GM12878 (cell line): ENCODE results near the gene KCTD2. TPM values are rescaled to one million over a fixed set of nuclear protein-coding genes. Genes with fewer than 3 reads are reported as not detected.
A peak's percentile ranks its signal among the peaks of the same experiment; 100 is the strongest.

ENCODE experiments used
- ATAC-seq: fragments of 200-7000 bp; cut with Tn5 transposase; 3 replicates; pipeline ENCODE4 v1.9.1; 2020; ENCODE audit warnings: mild to moderate bottlenecking, moderate library complexity
- BruUV-seq: library from RNA; stranded (reverse); fragments of 400-500 nt; replicated peaks from 2 replicates; lab custom pipeline; 2021; lab: Mats Ljungman, UMichigan
- CTCF ChIA-PET: fragments of 300-600 bp; sonication (Branson Sonifier 250); formaldehyde crosslinking; extraction: SDS; loops from one replicate; lab custom pipeline; 2021; ENCODE audit warnings: inconsistent platforms; lab: Yijun Ruan, JAX
- POLR2A ChIA-PET: fragments of 350-600 bp; formaldehyde crosslinking; extraction: SDS; loops from one replicate; lab custom pipeline; 2021; ENCODE audit warnings: inconsistent platforms; lab: Charles Lee
- RAD21 ChIA-PET: fragments of 300-600 bp; sonication (Branson Sonifier 250); formaldehyde crosslinking; loops from one replicate; lab custom pipeline; 2023; ENCODE audit warnings: antibody characterized with exemption; ENCODE audit not compliant: unreplicated experiment; lab: Charles Lee
- SMC1A ChIA-PET: fragments of 300-600 bp; sonication (Branson Sonifier 250); formaldehyde crosslinking; loops from one replicate; lab custom pipeline; 2023; ENCODE audit not compliant: unreplicated experiment, uncharacterized antibody; lab: Charles Lee
- DNase-seq: peaks from one replicate; pipeline ENCODE4 v3.0.0-alpha.2; 2011; ENCODE audit warnings: low read depth, low spot score
- FAIRE-seq: peaks from 3 replicates; lab custom pipeline; 2011; peaks lifted over from hg19 to GRCh38; lab: Jason Lieb, UNC
- H2AFZ ChIP-seq: 2 replicates; pipeline ENCODE4 v1.6.0; 2011; ENCODE audit warnings: low read depth, low read length, control low read depth; ENCODE audit not compliant: control insufficient read depth
- H3K27ac ChIP-seq: 2 replicates; pipeline ENCODE4 v1.5.1; 2011; ENCODE audit warnings: control low read depth; ENCODE audit not compliant: control insufficient read depth, insufficient read depth
- H3K27me3 ChIP-seq, 2 experiments: replicated peaks in 1 of 2; 2 replicates each; pipeline versions ENCODE4 v1.6.0 to v1.6.1; 2011; ENCODE audit warnings: low read length in 1 of 2; ENCODE audit not compliant: control insufficient read depth in 2 of 2, insufficient read depth in 2 of 2
- H3K36me3 ChIP-seq, 2 experiments: 2 replicates each; pipeline ENCODE4 v1.5.1; 2011; ENCODE audit warnings: low read length in 1 of 2; ENCODE audit not compliant: control insufficient read depth in 2 of 2, insufficient read depth in 2 of 2
- H3K4me1 ChIP-seq: 2 replicates; pipeline ENCODE4 v1.6.1; 2011; ENCODE audit warnings: mild to moderate bottlenecking, low read length, moderate library complexity, mixed read lengths; ENCODE audit not compliant: control insufficient read depth, insufficient read depth
- H3K4me2 ChIP-seq: 2 replicates; pipeline ENCODE4 v1.6.0; 2011; ENCODE audit warnings: control low read depth; ENCODE audit not compliant: control insufficient read depth, insufficient read depth
- H3K4me3 ChIP-seq: fragments of 200-600 bp; sonication (generic); 2 replicates; pipeline ENCODE4 v1.5.1; 2016
- H3K79me2 ChIP-seq: 2 replicates; pipeline ENCODE4 v1.6.0; 2011; ENCODE audit warnings: low read length; ENCODE audit not compliant: control insufficient read depth, insufficient read depth
- H3K9ac ChIP-seq: 2 replicates; pipeline ENCODE4 v1.8.0; 2011; ENCODE audit warnings: low read length, control low read depth, mixed read lengths; ENCODE audit not compliant: control insufficient read depth, insufficient read depth
- H3K9me3 ChIP-seq: replicated peaks from 3 replicates; pipeline ENCODE4 v1.5.1; 2011; ENCODE audit warnings: mild to moderate bottlenecking, low read length; ENCODE audit not compliant: control insufficient read depth, insufficient read depth
- H4K20me1 ChIP-seq: 2 replicates; pipeline ENCODE4 v1.6.0; 2011; ENCODE audit not compliant: control insufficient read depth, insufficient read depth
- ATF7 ChIP-seq: fragments of 450-650 bp; IDR thresholded peaks from 2 replicates; pipeline ENCODE4 v1.6.1; 2016; ENCODE audit warnings: low read depth, mild to moderate bottlenecking
- CHD2 ChIP-seq: IDR thresholded peaks from 2 replicates; pipeline ENCODE4 v1.6.1; 2011; ENCODE audit warnings: low read depth, low read length, improper control_type of control experiment, borderline replicate concordance
- EZH2 ChIP-seq: IDR thresholded peaks from 2 replicates; pipeline ENCODE4 v1.6.1; 2012; ENCODE audit warnings: low read depth, mild to moderate bottlenecking, control low read depth, inconsistent platforms, low read length, borderline replicate concordance; ENCODE audit not compliant: control insufficient read depth
- MYC ChIP-seq: IDR thresholded peaks from 2 replicates; pipeline ENCODE4 v1.6.1; 2011; ENCODE audit warnings: mild to moderate bottlenecking, low read length, moderate library complexity, inconsistent platforms; ENCODE audit not compliant: insufficient read depth, insufficient replicate concordance, insufficient read length, severe bottlenecking
- NKRF ChIP-seq: fragments of 450-650 bp; conservative IDR thresholded peaks from 2 replicates; pipeline ENCODE4 v1.6.1; 2017; ENCODE audit warnings: mild to moderate bottlenecking, moderate library complexity
- REST ChIP-seq: IDR thresholded peaks from 2 replicates; pipeline ENCODE4 v1.6.1; 2012; ENCODE audit warnings: mild to moderate bottlenecking, low read depth, low read length
- SIN3A ChIP-seq: IDR thresholded peaks from 2 replicates; pipeline ENCODE4 v1.6.1; 2012; ENCODE audit warnings: low read depth, low read length, improper control_type of control experiment
- SKIL ChIP-seq: fragments of 450-650 bp; IDR thresholded peaks from 2 replicates; pipeline ENCODE4 v1.6.1; 2017; ENCODE audit warnings: mild to moderate bottlenecking, low read depth, inconsistent platforms; ENCODE audit not compliant: poor library complexity, severe bottlenecking
- SMAD1 ChIP-seq: fragments of 450-650 bp; IDR thresholded peaks from 2 replicates; pipeline ENCODE4 v1.6.1; 2018; ENCODE audit warnings: mild to moderate bottlenecking, low read depth; ENCODE audit not compliant: partially characterized antibody
- whole genome bisulfite sequencing: methylation state at CpG from one replicate; pipeline ENCODE4 v1.1.6; 2016; ENCODE audit warnings: low lambda C conversion rate; ENCODE audit not compliant: insufficient replicate concordance, insufficient coverage; ENCODE audit errors: missing lambda C conversion rate; 5-methylcytosine and 5-hydroxymethylcytosine counted together
- in situ Hi-C: fragments of 300-500 bp; cut with MboI; formaldehyde crosslinking; loops from 9 replicates; pipeline ENCODE4 v1.14.3; 2018; ENCODE audit warnings: mixed read lengths
- intact Hi-C: fragments of 100-400 bp; cut with micrococcal nuclease; formaldehyde crosslinking; loops from one replicate; pipeline ENCODE4 v1.14.2; 2022; ENCODE audit not compliant: unreplicated experiment
- polyA plus RNA-seq, 11 experiments: library from polyadenylated mRNA; depleted of rRNA in 4 of 11; unstranded in 6 of 11; stranded (reverse) in 5 of 11; fragments of >200 nt; fragmentation: Nextera tagmentation in 4 of 11; fragmentation: Illumina TruSeq in 1 of 11; extraction: Ambion mirVana in 4 of 11; extraction: Trizol in 1 of 11; gene quantifications; 1 replicate in 1 of 11; 2 replicates in 10 of 11; pipeline versions ENCODE4 v1.2.1 to v1.2.3, GENCODE V29; 2011 to 2016; ENCODE audit warnings: inconsistent platforms in 2 of 11, missing spikeins in 2 of 11, low read depth in 1 of 11
- total RNA-seq, 4 experiments: library from RNA; depleted of rRNA in 3 of 4; stranded (reverse); fragments of >200 nt in 3 of 4; fragmentation: Illumina TruSeq in 1 of 4; extraction: Trizol in 1 of 4; gene quantifications; 2 replicates each; pipeline versions ENCODE4 v1.2.1 to v1.2.3, GENCODE V29; 2013 to 2021

The KCTD2 gene
- total and polyA plus RNA-seq, 10 of the 15 experiments (the other 5 are each of a cell fraction or from before 2014, with no cell fraction given): 1.5 to 27.5 (median 13.7) TPM

- TF ChIP-seq SMAD1 (peak; percentile 16), SIN3A (no peak), CHD2 (0 out of 2 replicates have a peak, but pooled peaks have one; percentile 20)
- TF ChIP-seq, all 136 proteins: peak for 25
Observed at GRCh38 chr17:75078284-75079022, 31.4 kb downstream of the KCTD2 start (continued).

GRCh38 chr17:75079023-75079373 is 32.0 kb downstream of the KCTD2 start:
- ATAC-seq (peak; percentile 16), FAIRE-seq (no peak), DNase-seq (no peak)
- Histone ChIP-seq H3K9ac (peak overlapping the region; percentile 79; the same call in 1 of the 2 replicates), H3K79me2 (no peaks in the 10 kb centered on the region), H4K20me1 (no peaks in the 10 kb centered on the region), H3K27me3 (no peaks in the 10 kb centered on the region), H3K4me3 (no peak overlapping the region), H3K9me3 (no peaks in the 10 kb centered on the region), H3K36me3 (no peaks in the 10 kb centered on the region), H3K4me2 (peak overlapping the region; percentile 56; the same call in 1 of the 2 replicates), H2AFZ (peak overlapping the region; percentile 15), H3K27ac (peak overlapping the region; percentile 64), H3K4me1 (peaks cover 30% of the 10 kb centered on the region)
- ChIA-PET RAD21 (interaction anchor here (0.9 to 2.2 kb wide), 11 partner anchors 9 to 182 kb away, joined by 3 to 13 read pairs (median 4); partner anchors contain the start of genes ARMC7, GGA3, NT5C and SLC16A5), CTCF (interaction anchor here (1.0 to 7.6 kb wide), 8 partner anchors 9 to 118 kb away, joined by 3 to 54 read pairs (median 4); partner anchors contain the start of gene NT5C), POLR2A (interaction anchor here (0.6 to 3.9 kb wide), 6 partner anchors 9 to 76 kb away, joined by 3 to 15 read pairs (median 4); partner anchors contain the start of genes ARMC7, JPT1 and SLC16A5), SMC1A (interaction anchor here (0.9 to 2.3 kb wide), 4 partner anchors 10 to 35 kb away, joined by 3 to 13 read pairs (median 6); partner anchors contain the start of gene SLC16A5)
- in situ Hi-C loops (no loop called here), intact Hi-C loops (no loop called here)
- 93% methylated on average over 8 of the region's 8 CpGs for WGBS
- TF ChIP-seq NKRF (0 out of 2 replicates have a peak, but pooled peaks have one; percentile 13), ATF7 (no peak), REST (no peak), EZH2 (no peak), SKIL (no peak), MYC (no peak)
- TSS peak; percentile 71 for BruUV-seq
